ENCODE results near the gene SCYGR3. TPM values are rescaled to one million over a fixed set of nuclear protein-coding genes. Genes with fewer than 3 reads are reported as not detected.

The SCYGR3 gene
- not detected for total RNA-seq
- total RNA-seq (2013): not detected

DNA sequence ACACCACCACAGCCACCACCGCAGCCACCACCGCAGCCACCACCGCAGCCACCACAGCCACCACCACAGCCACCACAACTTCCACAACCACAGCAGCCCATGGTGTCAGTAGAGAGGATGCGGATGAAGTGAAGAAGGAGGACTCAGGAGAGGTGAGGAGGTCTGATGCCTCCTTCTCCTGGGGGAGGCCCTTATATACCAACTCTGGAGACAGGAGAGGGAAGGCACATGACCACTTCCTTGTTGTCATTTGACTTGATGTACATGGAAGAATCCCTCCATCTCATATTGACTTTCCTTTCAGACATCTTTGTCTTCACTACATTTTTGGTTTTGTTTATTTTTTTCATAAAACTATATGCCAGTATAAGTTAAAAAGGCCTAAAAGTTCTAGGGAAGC, at the start of gene SCYGR3:
Gene SCYGR3 (minus strand): TSS at position 101 of the 400 bp plus-strand sequence. CDS start 0 bp downstream, at position 101.
- no peak within 1 kb of the TSS for H3K4me3 ChIP-seq (ENCODE audit: low read length)
- ATAC-seq: no peak
- 40% methylated on average over 1 of the region's 4 CpGs for WGBS (ENCODE audit: insufficient coverage)
- Mint-ChIP-seq H3K4me1 (no peaks in the 10 kb centered on the region), H3K36me3 (no peaks in the 10 kb centered on the region), H3K9me3 (no peaks in the 10 kb centered on the region), H3K4me3 (no peak within 1 kb of the TSS), H3K27me3 (ENCODE audit: low read depth in 2 of 2) (peaks cover 6 to 25% of the 10 kb centered on the region in 2 donors), H3K27ac (no peak within 1 kb of the TSS)
- H3K4me1 ChIP-seq (ENCODE audit: control insufficient read depth, insufficient read depth, low read length): no peaks in the 10 kb centered on the region
- intact Hi-C loops (cut with micrococcal nuclease): no loop called here
- H3K36me3 ChIP-seq (ENCODE audit: control insufficient read depth, insufficient read depth, low read length): no peaks in the 10 kb centered on the region
- H3K9me3 ChIP-seq (ENCODE audit: control insufficient read depth, insufficient read depth, low read length): no peaks in the 10 kb centered on the region
- no peak for DNase-seq
- no peak within 1 kb of the TSS for H3K27ac ChIP-seq (ENCODE audit: low read length)
- H3K27me3 ChIP-seq (ENCODE audit: control insufficient read depth, insufficient read depth, low read length): peaks cover 3% of the 10 kb centered on the region
- TF ChIP-seq, protein P1, sequence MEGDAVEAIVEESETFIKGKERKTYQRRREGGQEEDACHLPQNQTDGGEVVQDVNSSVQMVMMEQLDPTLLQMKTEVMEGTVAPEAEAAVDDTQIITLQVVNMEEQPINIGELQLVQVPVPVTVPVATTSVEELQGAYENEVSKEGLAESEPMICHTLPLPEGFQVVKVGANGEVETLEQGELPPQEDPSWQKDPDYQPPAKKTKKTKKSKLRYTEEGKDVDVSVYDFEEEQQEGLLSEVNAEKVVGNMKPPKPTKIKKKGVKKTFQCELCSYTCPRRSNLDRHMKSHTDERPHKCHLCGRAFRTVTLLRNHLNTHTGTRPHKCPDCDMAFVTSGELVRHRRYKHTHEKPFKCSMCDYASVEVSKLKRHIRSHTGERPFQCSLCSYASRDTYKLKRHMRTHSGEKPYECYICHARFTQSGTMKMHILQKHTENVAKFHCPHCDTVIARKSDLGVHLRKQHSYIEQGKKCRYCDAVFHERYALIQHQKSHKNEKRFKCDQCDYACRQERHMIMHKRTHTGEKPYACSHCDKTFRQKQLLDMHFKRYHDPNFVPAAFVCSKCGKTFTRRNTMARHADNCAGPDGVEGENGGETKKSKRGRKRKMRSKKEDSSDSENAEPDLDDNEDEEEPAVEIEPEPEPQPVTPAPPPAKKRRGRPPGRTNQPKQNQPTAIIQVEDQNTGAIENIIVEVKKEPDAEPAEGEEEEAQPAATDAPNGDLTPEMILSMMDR (IDR thresholded peaks at IDR 0.05): no peak

DNA sequence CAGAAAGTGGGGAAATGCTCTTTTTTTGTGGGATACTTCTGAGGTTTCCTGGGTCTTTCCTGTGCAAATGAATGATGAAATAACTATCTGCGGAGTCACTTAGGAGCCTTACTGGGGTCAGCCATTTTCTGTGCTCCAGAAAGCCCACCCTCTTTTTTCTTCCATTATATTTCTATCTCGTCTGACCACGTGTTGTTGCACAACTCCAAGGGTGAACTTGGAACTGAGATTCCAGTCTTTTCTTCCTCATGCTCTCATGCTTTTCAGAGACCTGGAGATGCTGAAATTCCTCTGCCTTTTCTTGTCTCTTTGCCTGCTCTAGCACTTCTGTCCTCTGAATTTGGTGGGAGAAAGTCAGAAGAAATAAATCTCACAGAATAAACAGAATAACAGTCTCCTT, 47.2 kb upstream of the SCYGR3 start:
- 61% methylated on average over 3 of the region's 3 CpGs for WGBS (ENCODE audit: insufficient coverage)
- Histone ChIP-seq H3K4me1 (ENCODE audit: control insufficient read depth, insufficient read depth, low read length) (no peaks in the 10 kb centered on the region), H3K9me3 (ENCODE audit: control insufficient read depth, insufficient read depth, low read length) (no peaks in the 10 kb centered on the region), H3K27me3 (ENCODE audit: control insufficient read depth, insufficient read depth, low read length) (no peaks in the 10 kb centered on the region), H3K27ac (ENCODE audit: low read length) (no peak overlapping the region), H3K36me3 (ENCODE audit: control insufficient read depth, insufficient read depth, low read length) (no peaks in the 10 kb centered on the region), H3K4me3 (ENCODE audit: low read length) (no peak overlapping the region)
- H3K9me3 Mint-ChIP-seq: no peaks in the 10 kb centered on the region
- H3K4me3 Mint-ChIP-seq: no peak overlapping the region
- H3K27me3 Mint-ChIP-seq (ENCODE audit: low read depth in 2 of 2): no peaks in the 10 kb centered on the region
- no peaks in the 10 kb centered on the region for H3K36me3 Mint-ChIP-seq
- no peak overlapping the region for H3K27ac Mint-ChIP-seq
- ATAC-seq (no peak), DNase-seq (no peak)
- H3K4me1 Mint-ChIP-seq: no peaks in the 10 kb centered on the region
- TF ChIP-seq, protein P1 (IDR thresholded peaks at IDR 0.05): no peak
- intact Hi-C loops (cut with micrococcal nuclease): no loop called here

- H3K4me3 Mint-ChIP-seq: no peak overlapping the region
- no peak for DNase-seq
- Histone ChIP-seq H3K9me3 (ENCODE audit: control insufficient read depth, insufficient read depth, low read length) (no peaks in the 10 kb centered on the region), H3K27me3 (ENCODE audit: control insufficient read depth, insufficient read depth, low read length) (no peaks in the 10 kb centered on the region), H3K4me1 (ENCODE audit: control insufficient read depth, insufficient read depth, low read length) (no peaks in the 10 kb centered on the region), H3K27ac (ENCODE audit: low read length) (no peak overlapping the region), H3K4me3 (ENCODE audit: low read length) (no peak overlapping the region), H3K36me3 (ENCODE audit: control insufficient read depth, insufficient read depth, low read length) (no peaks in the 10 kb centered on the region)
- no peaks in the 10 kb centered on the region for H3K9me3 Mint-ChIP-seq
- TF ChIP-seq, protein P1 (IDR thresholded peaks at IDR 0.05): no peak
- H3K27me3 Mint-ChIP-seq (ENCODE audit: low read depth in 2 of 2): no peaks in the 10 kb centered on the region
- H3K36me3 Mint-ChIP-seq: no peaks in the 10 kb centered on the region
- ATAC-seq: no peak
- intact Hi-C loops (cut with micrococcal nuclease): no loop called here
- no peaks in the 10 kb centered on the region for H3K4me1 Mint-ChIP-seq
- H3K27ac Mint-ChIP-seq: no peak overlapping the region
- WGBS (ENCODE audit: insufficient coverage): 88% methylated on average over 6 of the region's 7 CpGs
Observed at GRCh38 chr2:227661025-227661649, 46.5 kb upstream of the SCYGR3 start.
